K562 (cell line): ENCODE measurements around the gene RAX. TPM values are rescaled to one million over a fixed set of nuclear protein-coding genes. Genes with fewer than 3 reads are reported as not detected.
A peak's percentile ranks its signal among the peaks of the same experiment; 100 is the strongest.

Source experiments
- ATAC-seq: fragments of 200-7000 bp; cut with Tn5 transposase; 3 replicates; pipeline ENCODE4 v1.9.1; 2020; ENCODE audit warnings: moderate library complexity
- BruUV-seq: library from RNA; stranded (reverse); fragments of 400-500 nt; replicated peaks from 2 replicates; lab custom pipeline; 2021; lab: Mats Ljungman, UMichigan
- CTCF ChIA-PET: fragments of 300-600 bp; formaldehyde crosslinking; extraction: SDS; loops from one replicate; lab custom pipeline; 2021; ENCODE audit warnings: low intra/inter-chr PET ratio; lab: Yijun Ruan, JAX
- POLR2A ChIA-PET: fragments of 300-600, 350-650 bp; sonication (Branson Sonifier 250); formaldehyde crosslinking; extraction: SDS; loops from one replicate; lab custom pipeline; 2021; ENCODE audit warnings: antibody characterized with exemption, inconsistent platforms; lab: Yijun Ruan, JAX
- DNase-seq, 4 experiments: peaks; one replicate each; pipeline versions ENCODE4 v3.0.0 to v3.0.0-alpha.2; 2011 to 2018; ENCODE audit warnings: low spot score in 3 of 4, mixed read lengths in 3 of 4; ENCODE audit errors: extremely low read depth in 1 of 4
- FAIRE-seq: peaks from 2 replicates; lab custom pipeline; 2011; peaks lifted over from hg19 to GRCh38; lab: Jason Lieb, UNC
- H2AFZ ChIP-seq: 2 replicates; pipeline ENCODE4 v1.6.0; 2011; ENCODE audit warnings: low read depth, low read length, control low read depth, inconsistent platforms
- H3K27ac ChIP-seq: fragments of 200-600 bp; 3 replicates; pipeline ENCODE4 v1.8.0; 2011; ENCODE audit warnings: low read depth, mild to moderate bottlenecking, control low read depth, inconsistent platforms, low read length, moderate library complexity, mixed read lengths; ENCODE audit errors: extremely low read depth
- H3K27me3 ChIP-seq, 2 experiments: fragments of 300-600 bp in 1 of 2; 2 replicates in 1 of 2; 3 replicates in 1 of 2; pipeline versions ENCODE4 v1.6.0 to v1.8.0; 2011; ENCODE audit warnings: inconsistent platforms in 2 of 2, low read length in 2 of 2, mild to moderate bottlenecking in 1 of 2, mixed read lengths in 1 of 2, moderate library complexity in 1 of 2; ENCODE audit not compliant: control insufficient read depth in 2 of 2, insufficient read depth in 2 of 2
- H3K36me3 ChIP-seq: fragments of 300-600 bp; 3 replicates; pipeline ENCODE4 v1.8.0; 2011; ENCODE audit warnings: mild to moderate bottlenecking, low read length, inconsistent platforms; ENCODE audit not compliant: control insufficient read depth, insufficient read depth
- H3K4me1 ChIP-seq, 2 experiments: fragments of 200-600 bp in 1 of 2; replicated peaks in 1 of 2; 2 replicates in 1 of 2; 3 replicates in 1 of 2; pipeline versions ENCODE4 v1.5.1 to v1.8.0; 2011; ENCODE audit warnings: inconsistent platforms in 2 of 2, low read length in 2 of 2, mild to moderate bottlenecking in 1 of 2, mixed read lengths in 1 of 2, moderate library complexity in 1 of 2; ENCODE audit not compliant: control insufficient read depth in 2 of 2, insufficient read depth in 2 of 2
- H3K4me2 ChIP-seq: 2 replicates; pipeline ENCODE4 v1.6.1; 2011; ENCODE audit warnings: low read length, control low read depth, inconsistent platforms, mixed read lengths; ENCODE audit not compliant: insufficient read depth
- H3K4me3 ChIP-seq: fragments of 200-600 bp; sonication (generic), shearing (Covaris generic); 2 replicates; pipeline ENCODE4 v1.5.1; 2016; ENCODE audit warnings: control low read depth, inconsistent platforms
- H3K79me2 ChIP-seq: fragments of 200-600 bp; 3 replicates; pipeline ENCODE4 v1.8.0; 2011; ENCODE audit warnings: low read length, inconsistent platforms; ENCODE audit not compliant: control insufficient read depth, insufficient read depth
- H3K9ac ChIP-seq, 2 experiments: 2 replicates each; pipeline versions ENCODE4 v1.6.0 to v1.6.1; 2011; ENCODE audit warnings: low read depth in 2 of 2, low read length in 2 of 2, control low read depth in 1 of 2, inconsistent platforms in 1 of 2, mild to moderate bottlenecking in 1 of 2, mixed read lengths in 1 of 2; ENCODE audit not compliant: insufficient read depth in 1 of 2
- H3K9me1 ChIP-seq: one replicate; pipeline ENCODE4 v1.6.0; 2011; ENCODE audit warnings: inconsistent platforms, mild to moderate bottlenecking, low read length, moderate library complexity; ENCODE audit not compliant: control insufficient read depth, insufficient read depth
- H3K9me3 ChIP-seq: replicated peaks from 2 replicates; pipeline ENCODE4 v1.5.1; 2011; ENCODE audit warnings: low read depth, low read length, inconsistent platforms; ENCODE audit not compliant: control insufficient read depth, insufficient read depth
- H4K20me1 ChIP-seq: replicated peaks from 2 replicates; pipeline ENCODE4 v1.6.1; 2011; ENCODE audit warnings: low read length, inconsistent platforms, mixed read lengths; ENCODE audit not compliant: control insufficient read depth, insufficient read depth
- CTCF ChIP-seq, 3 experiments: IDR thresholded peaks in 2 of 3; conservative IDR thresholded peaks in 1 of 3; 2 replicates each; pipeline ENCODE4 v1.5.1; 2011 to 2012; ENCODE audit warnings: low read length in 3 of 3, mild to moderate bottlenecking in 3 of 3, control low read depth in 2 of 3, improper control_type of control experiment in 1 of 3, inconsistent platforms in 1 of 3, low read depth in 1 of 3, mixed read lengths in 1 of 3, moderate library complexity in 1 of 3; ENCODE audit not compliant: insufficient read depth in 2 of 3
- CTCFL ChIP-seq: IDR thresholded peaks from 2 replicates; pipeline ENCODE4 v1.6.1; 2011; ENCODE audit warnings: borderline replicate concordance, low read depth, mild to moderate bottlenecking, moderate library complexity, low read length; ENCODE audit not compliant: insufficient read depth, poor library complexity, severe bottlenecking
- RAD21 ChIP-seq, 2 experiments: fragments of 250-450 bp in 1 of 2; fragments of 450-650 bp in 1 of 2; sonication (Bioruptor Pico) in 1 of 2; formaldehyde crosslinking in 1 of 2; IDR thresholded peaks in 1 of 2; conservative IDR thresholded peaks in 1 of 2; 2 replicates each; pipeline versions ENCODE4 v1.4.0 to v1.8.0; 2020 to 2022; ENCODE audit warnings: mild to moderate bottlenecking in 2 of 2, moderate library complexity in 1 of 2
- ZNF79 ChIP-seq: fragments of 250-450 bp; sonication (Bioruptor Pico); IDR thresholded peaks from 2 replicates; pipeline ENCODE4 v1.4.0; 2020; ENCODE audit warnings: low read depth, mild to moderate bottlenecking, moderate library complexity
- WGBS: fragments of 100-300 bp; shearing (Covaris generic); methylation state at CpG from one replicate; pipeline ENCODE4 v1.1.6; 2016; ENCODE audit warnings: low coverage, mixed read lengths; ENCODE audit not compliant: insufficient coverage; ENCODE audit errors: missing lambda C conversion rate; 5-methylcytosine and 5-hydroxymethylcytosine counted together
- in situ Hi-C: fragments of 300-500 bp; cut with MboI; formaldehyde crosslinking; loops from 4 replicates; pipeline ENCODE4 v1.15.0; 2018; ENCODE audit warnings: inconsistent platforms, mixed read lengths
- intact Hi-C: fragments of 100-400 bp; cut with micrococcal nuclease; formaldehyde crosslinking; loops from 2 replicates; pipeline ENCODE4 v1.14.2; 2022
- polyA plus RNA-seq, 8 experiments: library from polyadenylated mRNA; depleted of rRNA in 4 of 8; stranded (reverse) in 5 of 8; unstranded in 3 of 8; fragments of >200 nt; fragmentation: Nextera tagmentation in 2 of 8; fragmentation: Illumina TruSeq in 1 of 8; extraction: Ambion mirVana in 2 of 8; extraction: Trizol in 1 of 8; gene quantifications; 2 replicates each; pipeline versions ENCODE4 v1.2.1 to v1.2.3, GENCODE V29; 2011 to 2014; ENCODE audit warnings: inconsistent platforms in 1 of 8, missing spikeins in 1 of 8
- total RNA-seq, 7 experiments: library from RNA; depleted of rRNA in 6 of 7; stranded (reverse); fragments of >200 nt in 6 of 7; fragmentation: Illumina TruSeq in 2 of 7; extraction: Trizol in 2 of 7; gene quantifications; 2 replicates each; pipeline versions ENCODE4 v1.2.1 to v1.2.3, GENCODE V29; 2011 to 2021; ENCODE audit warnings: low replicate concordance in 1 of 7

Gene RAX
- total and polyA plus RNA-seq, 9 of the 15 experiments (the other 6 are each of a cell fraction or from before 2014, with no cell fraction given): not detected

- no peaks in the 10 kb centered on the region for H3K79me2 ChIP-seq
- FAIRE-seq (no peak), ATAC-seq (peak; percentile 75), DNase-seq (peak; percentile 27 to 51 (median 36))
- no peaks in the 10 kb centered on the region for H4K20me1 ChIP-seq
- WGBS: 23% methylated on average over 10 of the region's 90 CpGs
- H3K9me3 ChIP-seq: no peaks in the 10 kb centered on the region
- POLR2A ChIA-PET: interaction anchor here (0.6 kb wide), 1 partner anchor 55 kb away, joined by 3 read pairs; no protein-coding TSS in a partner anchor
- H2AFZ ChIP-seq: no peak overlapping the region
- intact Hi-C loops: no loop called here
- H3K9ac ChIP-seq: no peak overlapping the region; a peak in 1 of 4 replicates
- H3K9me1 ChIP-seq: no peaks in the 10 kb centered on the region
- H3K27me3 ChIP-seq: peaks cover 5 to 56% of the 10 kb centered on the region in 2 experiments; a peak in 3 of 5 replicates
- CTCF ChIA-PET: no interaction called here
- H3K4me1 ChIP-seq: peaks cover 0 to 32% of the 10 kb centered on the region in 2 experiments; a peak in 2 of 5 replicates
- H3K4me3 ChIP-seq: no peak overlapping the region
- TF ChIP-seq ZNF79 (CRISPR knock-in tag) (no peak), CTCF (IDR thresholded peaks at IDR 0.05 in 2 of 3, conservative IDR thresholded peaks at IDR 0.05 in 1 of 3; ENCODE audit: insufficient read depth in 2 of 3, low read depth in 1 of 3, low read length in 3 of 3) (peak in 2 of 3 experiments; percentile 43 to 87; a peak in 4 of 6 replicates), CTCFL (peak; percentile 34), RAD21 (CRISPR knock-in tag; conservative IDR thresholded peaks at IDR 0.05 in 1 of 2, IDR thresholded peaks at IDR 0.05 in 1 of 2) (peak in 1 of 2 experiments; percentile 36; a peak in 2 of 4 replicates)
- H3K36me3 ChIP-seq: no peaks in the 10 kb centered on the region
- BruUV-seq: no TSS peak
- H3K4me2 ChIP-seq: no peak overlapping the region
- H3K27ac ChIP-seq: no peak overlapping the region
- in situ Hi-C loops: no loop called here
These were observed 4.3 kb downstream of the RAX start for GRCh38 chr18:59268721-59269562.
